Pancreas (tissue), 10 donors: Measurements from ENCODE around the gene LRRD1. TPM values are rescaled to one million over a fixed set of nuclear protein-coding genes. Genes with fewer than 3 reads are reported as not detected.

Source experiments
- ATAC-seq, 4 donors: fragments of 200-7000 bp; cut with Tn5 transposase; one replicate each; pipeline versions ENCODE4 v1.8.0 to v1.9.1; 2020; ENCODE audit warnings: mild to moderate bottlenecking in 4 of 4, moderate library complexity in 4 of 4
- DNase-seq, 6 donors: peaks; one replicate each; pipeline ENCODE4 v3.0.0-alpha.2; 2020
- FAIRE-seq: peaks from 2 replicates; lab custom pipeline; 2012; peaks lifted over from hg19 to GRCh38; lab: Jason Lieb, UNC
- H3K27ac ChIP-seq, 4 donors: fragments of 200-600 bp; sonication (generic); 1 replicate in 3 of 4; 2 replicates in 1 of 4; pipeline versions ENCODE4 v1.5.0 to v1.8.0; 2020
- H3K27me3 ChIP-seq, 4 donors: fragments of 200-600 bp; one replicate each; pipeline ENCODE4 v1.8.0; 2021
- H3K36me3 ChIP-seq, 3 donors: fragments of 200-600 bp; sonication (generic) in 1 of 3; one replicate each; pipeline versions ENCODE4 v1.5.0 to v1.8.0; 2020 to 2021
- H3K4me1 ChIP-seq, 3 donors: fragments of 200-600 bp; one replicate each; pipeline ENCODE4 v1.8.0; 2021
- H3K4me3 ChIP-seq, 4 donors: fragments of 200-600 bp; sonication (generic) in 2 of 4; one replicate each; pipeline versions ENCODE4 v1.5.0 to v1.8.0; 2020 to 2021
- H3K9me3 ChIP-seq, 4 donors: fragments of 200-600 bp; one replicate each; pipeline ENCODE4 v1.8.0; 2021
- CTCF ChIP-seq, 4 donors: fragments of 200-600 bp; sonication (generic) in 3 of 4; IDR thresholded peaks; one replicate each; pipeline versions ENCODE4 v1.5.0 to v1.8.0; 2021; ENCODE audit warnings: antibody characterized with exemption in 4 of 4
- WGBS, 2 donors: extraction: QIAGEN DNeasy Blood & Tissue Kit; methylation state at CpG; one replicate each; pipeline ENCODE4 v1.1.7; 2013; 5-methylcytosine and 5-hydroxymethylcytosine counted together
- intact Hi-C, 3 donors: fragments of 100-400 bp; cut with DNase I; formaldehyde crosslinking; loops; one replicate each; pipeline versions ENCODE4 v1.11.1 to v1.14.2; 2022
- polyA plus RNA-seq, 2 donors: library from polyadenylated mRNA; stranded (reverse); fragments of 200-250 nt; gene quantifications; one replicate each; pipeline ENCODE4 v1.2.3, GENCODE V29; 2013
- total RNA-seq, 6 donors: library from RNA; stranded (reverse); fragmentation: NEBNext Ultra II Directional in 4 of 6; extraction: Animal tissue kit (Norgen Biotek cat#: 25700) in 4 of 6; gene quantifications; one replicate each; pipeline versions ENCODE4 v1.2.1 to v1.2.4, GENCODE V29; 2021 to 2023
- donor health status: healthy with polysubstance abuse.
- donor health status: DM: no; HTN: no; CAD: no; lungs with moderate emphysema.
- donor health status: DM: no; HTN: no; CAD: no.
- donor health status: control.
- donor health status: control.
- donor health status: Bipolar disorder and iron deficiency.
- donor health status: DM: yes; HTN: yes; CAD: no.
- donor health status: DM: no; HTN: no; CAD: no.
- donor health status: DM: no; HTN: no; CAD: no.
- donor health status: DM: yes; HTN: yes; CAD: no.

Gene LRRD1
- total and polyA plus RNA-seq, 8 donors = 0.02 TPM; not detected in 7

GRCh38 chr7:92141161-92141560, 37.8 kb downstream of the LRRD1 start:
- H3K4me3 ChIP-seq = no peak overlapping the region
- no peaks in the 10 kb centered on the region for H3K36me3 ChIP-seq
- H3K27ac ChIP-seq = no peak overlapping the region
- FAIRE-seq (no peak), DNase-seq (no peak), ATAC-seq (no peak)
- no peaks in the 10 kb centered on the region for H3K27me3 ChIP-seq
- no peaks in the 10 kb centered on the region for H3K4me1 ChIP-seq
- H3K9me3 ChIP-seq = no peaks in the 10 kb centered on the region
- intact Hi-C loops = no loop called here
- WGBS, 2 donors = 87 to 90% methylated on average over 7 of the region's 7 CpGs
- no peak for TF ChIP-seq CTCF (IDR thresholded peaks at IDR 0.05)

- H3K4me1 ChIP-seq = peaks cover 0 to 8% (median 0%) of the 10 kb centered on the region in 3 donors
- no peak for TF ChIP-seq CTCF (IDR thresholded peaks at IDR 0.05)
- DNase-seq = no peak
- H3K27ac ChIP-seq = no peak overlapping the region
- no peak for FAIRE-seq
- intact Hi-C loops = loop anchor here in 1 of 3 donors (10.0 kb wide), 1 partner anchor 307 kb away; the partner anchor contains the start of gene GATAD1
- 48 to 50% methylated on average over 2 of the region's 2 CpGs for WGBS, 2 donors
- H3K36me3 ChIP-seq = no peaks in the 10 kb centered on the region
- no peaks in the 10 kb centered on the region for H3K9me3 ChIP-seq
- H3K27me3 ChIP-seq = no peaks in the 10 kb centered on the region
- H3K4me3 ChIP-seq = no peak overlapping the region
- no peak for ATAC-seq
Observed at GRCh38 chr7:92137557-92137956, 41.4 kb downstream of the LRRD1 start.

- Histone ChIP-seq H3K9me3 (no peaks in the 10 kb centered on the region), H3K36me3 (no peaks in the 10 kb centered on the region), H3K4me1 (peaks cover 0 to 15% (median 4%) of the 10 kb centered on the region in 3 donors), H3K27ac (peak overlapping the region; percentile 92 to 98 (median 95)), H3K4me3 (peak overlapping the region; percentile 62 to 99 (median 85)), H3K27me3 (no peaks in the 10 kb centered on the region)
- intact Hi-C loops = loop anchor here in 1 of 3 donors (10.0 kb wide), 1 partner anchor 310 kb away; the partner anchor contains the start of gene GATAD1
- FAIRE-seq = no peak
- TF ChIP-seq CTCF (IDR thresholded peaks at IDR 0.05) = no peak
- peak in 2 of 6 donors; percentile 20 to 37 for DNase-seq
- 10 to 12% methylated on average over 21 of the region's 21 CpGs for WGBS, 2 donors
- peak; percentile 19 to 32 (median 26) for ATAC-seq
Observed at GRCh38 chr7:92135052-92135889, 43.7 kb downstream of the LRRD1 start.

- TF ChIP-seq CTCF (IDR thresholded peaks at IDR 0.05) = peak in 1 of 4 donors; percentile 5
- DNase-seq (peak; percentile 88 to 96 (median 92)), FAIRE-seq (no peak), ATAC-seq (peak; percentile 93 to 98 (median 93))
- WGBS, 2 donors = 0% methylated on average over 69 to 73 of the region's 73 CpGs
- peaks cover 0 to 15% (median 4%) of the 10 kb centered on the region in 3 donors for H3K4me1 ChIP-seq
- H3K27ac ChIP-seq = peak within 1 kb of the TSS; percentile 92 to 98 (median 95)
- peak within 1 kb of the TSS; percentile 62 to 99 (median 85) for H3K4me3 ChIP-seq
- H3K27me3 ChIP-seq = no peaks in the 10 kb centered on the region
- no peaks in the 10 kb centered on the region for H3K36me3 ChIP-seq
- H3K9me3 ChIP-seq = no peaks in the 10 kb centered on the region
- intact Hi-C loops = loop anchor here in 1 of 3 donors (10.0 kb wide), 1 partner anchor 310 kb away; the partner anchor contains the start of gene GATAD1
Observed at GRCh38 chr7:92134271-92135051, 44.5 kb downstream of the LRRD1 start, which contains the start of gene CYP51A1. Gene CYP51A1 (minus strand): TSS chr7:92134477. CDS start chr7:92134364, 113 bp downstream.
